Panc1 (cell line): ENCODE data around the gene MUC15. TPM values are rescaled to one million over a fixed set of nuclear protein-coding genes. Genes with fewer than 3 reads are reported as not detected.

Source experiments
- ATAC-seq: fragments of 200-7000 bp; cut with Tn5 transposase; 2 replicates; pipeline ENCODE4 v1.9.1; 2020; ENCODE audit warnings: mild to moderate bottlenecking, moderate library complexity
- BruUV-seq: library from RNA; stranded (reverse); fragments of 400-500 nt; replicated peaks from 2 replicates; lab custom pipeline; 2021; lab: Mats Ljungman, UMichigan
- CTCF ChIA-PET: fragments of 300-600 bp; sonication (Branson Sonifier 250); formaldehyde crosslinking; loops from one replicate; lab custom pipeline; 2022; ENCODE audit warnings: antibody characterized with exemption; lab: Charles Lee
- POLR2A ChIA-PET: fragments of 300-600 bp; sonication (Branson Sonifier 250); formaldehyde crosslinking; loops from one replicate; lab custom pipeline; 2022; ENCODE audit warnings: antibody characterized with exemption; lab: Charles Lee
- DNase-seq: peaks from one replicate; pipeline ENCODE4 v3.0.0-alpha.2; 2010; ENCODE audit warnings: low read depth, low spot score
- H3K27ac ChIP-seq: 2 replicates; pipeline ENCODE4 v1.5.1; 2011; ENCODE audit warnings: mild to moderate bottlenecking, low read length, inconsistent platforms
- H3K27me3 ChIP-seq: fragments of 200-500 bp; sonication (Bioruptor generic); 2 replicates; pipeline ENCODE4 v1.6.0; 2014; ENCODE audit warnings: low read length, inconsistent platforms; ENCODE audit not compliant: control insufficient read depth, insufficient read depth
- H3K36me3 ChIP-seq: fragments of 200-500 bp; sonication (Bioruptor generic); 2 replicates; pipeline ENCODE4 v1.5.1; 2014; ENCODE audit warnings: inconsistent platforms, mild to moderate bottlenecking, low read length, moderate library complexity; ENCODE audit not compliant: control insufficient read depth, insufficient read depth
- H3K4me1 ChIP-seq: 2 replicates; pipeline ENCODE4 v1.5.1; 2011; ENCODE audit warnings: inconsistent platforms, mild to moderate bottlenecking, low read length, moderate library complexity; ENCODE audit not compliant: control insufficient read depth, insufficient read depth
- H3K4me3 ChIP-seq, 2 experiments: 2 replicates each; pipeline ENCODE4 v1.5.1; 2011 to 2012; ENCODE audit warnings: low read depth in 2 of 2, low read length in 2 of 2, mild to moderate bottlenecking in 2 of 2, inconsistent platforms in 1 of 2, moderate library complexity in 1 of 2
- H3K9me3 ChIP-seq: fragments of 200-500 bp; sonication (Bioruptor generic); 2 replicates; pipeline ENCODE4 v1.5.1; 2014; ENCODE audit warnings: low read depth, mild to moderate bottlenecking, inconsistent platforms, low read length, moderate library complexity; ENCODE audit not compliant: control insufficient read depth, insufficient read depth
- POLR2AphosphoS5 ChIP-seq: IDR thresholded peaks from 2 replicates; pipeline ENCODE4 v1.6.1; 2012; ENCODE audit warnings: mild to moderate bottlenecking, low read depth, low read length, moderate library complexity
- REST ChIP-seq, 2 experiments: IDR thresholded peaks; 2 replicates each; pipeline ENCODE4 v1.6.1; 2011 to 2012; ENCODE audit warnings: low read depth in 2 of 2, control low read depth in 1 of 2, low read length in 1 of 2, mild to moderate bottlenecking in 1 of 2, moderate library complexity in 1 of 2; ENCODE audit not compliant: insufficient read depth in 1 of 2
- SIN3A ChIP-seq: IDR thresholded peaks from 2 replicates; pipeline ENCODE4 v1.6.1; 2012; ENCODE audit warnings: low read depth, mild to moderate bottlenecking, low read length, moderate library complexity, borderline replicate concordance; ENCODE audit not compliant: insufficient read depth
- TCF7L2 ChIP-seq: IDR thresholded peaks from 2 replicates; pipeline ENCODE4 v1.6.1; 2011; ENCODE audit warnings: mild to moderate bottlenecking, low read depth, low read length, inconsistent platforms
- in situ Hi-C: cut with HindIII; loops from 2 replicates; pipeline ENCODE4 v1.10.0; 2016; ENCODE audit warnings: low sequenced_read_pairs, low pct_unique_long_range_greater_than_20kb
- intact Hi-C: fragments of 100-400 bp; cut with micrococcal nuclease; formaldehyde crosslinking; loops from one replicate; pipeline ENCODE4 v1.10.0; 2022; ENCODE audit not compliant: unreplicated experiment
- total RNA-seq: library from RNA; stranded (reverse); gene quantifications from one replicate; pipeline ENCODE4 v1.2.1, GENCODE V29; 2021; ENCODE audit not compliant: unreplicated experiment
- TF ChIP-seq, protein P1 (sequence below): fragments of 450-650 bp; IDR thresholded peaks from 2 replicates; pipeline ENCODE4 v1.5.1; 2017; ENCODE audit warnings: mild to moderate bottlenecking

MUC15 gene
- total RNA-seq, 1 experiment from 2014 or later = not detected

DNA sequence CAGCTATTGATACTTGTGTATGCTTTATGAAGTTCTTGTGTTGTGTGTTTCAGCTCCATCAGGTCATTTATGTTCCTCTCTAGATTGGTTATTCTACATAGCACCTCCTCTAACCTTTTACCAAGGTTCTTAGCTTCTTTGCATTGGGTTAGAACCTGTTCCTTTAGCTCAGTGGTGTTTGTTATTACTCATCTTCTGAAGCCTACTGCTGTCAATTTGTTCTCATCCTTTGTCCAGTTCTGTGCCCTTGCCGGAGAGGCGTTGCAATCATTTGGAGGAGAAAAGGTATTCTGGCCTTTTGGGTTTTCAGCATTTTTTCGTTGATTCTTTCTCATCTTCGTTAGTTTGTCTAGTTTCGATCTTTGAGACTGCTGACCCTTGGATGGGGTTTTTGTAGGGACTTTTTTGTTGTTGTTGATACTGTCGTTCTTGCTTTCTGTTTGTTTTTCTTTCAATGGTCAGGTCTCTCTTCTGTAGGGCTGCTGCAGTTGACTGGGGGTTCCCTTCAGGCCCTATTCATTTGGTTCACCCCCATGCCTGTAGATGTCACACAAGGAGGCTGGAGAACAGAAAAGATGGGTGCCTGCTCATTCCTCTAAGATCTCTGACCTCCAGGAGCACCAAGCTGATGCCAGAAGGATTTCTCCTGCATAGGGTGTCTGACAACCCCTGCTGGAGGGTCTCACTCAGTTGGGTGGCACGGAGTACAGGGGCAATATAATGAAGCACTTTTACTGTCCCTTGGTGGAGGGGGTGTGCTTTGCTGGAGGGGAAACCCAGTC, 35.9 kb upstream of the MUC15 start:
- in situ Hi-C loops = no loop called here
- BruUV-seq = no TSS peak

GRCh38 chr11:26599876-26600434, 27.9 kb upstream of the MUC15 start:
- Histone ChIP-seq H3K4me3 (no peak overlapping the region), H3K9me3 (no peaks in the 10 kb centered on the region), H3K27ac (no peak overlapping the region), H3K36me3 (no peaks in the 10 kb centered on the region), H3K27me3 (no peaks in the 10 kb centered on the region), H3K4me1 (no peaks in the 10 kb centered on the region)
- in situ Hi-C loops = no loop called here
- no TSS peak for BruUV-seq
- intact Hi-C loops = no loop called here
- DNase-seq = no peak
- TF ChIP-seq REST (IDR thresholded peaks at IDR 0.05; ENCODE audit: insufficient read depth in 1 of 2, low read depth in 2 of 2, low read length in 1 of 2) = no peak
- TF ChIP-seq, protein P1, sequence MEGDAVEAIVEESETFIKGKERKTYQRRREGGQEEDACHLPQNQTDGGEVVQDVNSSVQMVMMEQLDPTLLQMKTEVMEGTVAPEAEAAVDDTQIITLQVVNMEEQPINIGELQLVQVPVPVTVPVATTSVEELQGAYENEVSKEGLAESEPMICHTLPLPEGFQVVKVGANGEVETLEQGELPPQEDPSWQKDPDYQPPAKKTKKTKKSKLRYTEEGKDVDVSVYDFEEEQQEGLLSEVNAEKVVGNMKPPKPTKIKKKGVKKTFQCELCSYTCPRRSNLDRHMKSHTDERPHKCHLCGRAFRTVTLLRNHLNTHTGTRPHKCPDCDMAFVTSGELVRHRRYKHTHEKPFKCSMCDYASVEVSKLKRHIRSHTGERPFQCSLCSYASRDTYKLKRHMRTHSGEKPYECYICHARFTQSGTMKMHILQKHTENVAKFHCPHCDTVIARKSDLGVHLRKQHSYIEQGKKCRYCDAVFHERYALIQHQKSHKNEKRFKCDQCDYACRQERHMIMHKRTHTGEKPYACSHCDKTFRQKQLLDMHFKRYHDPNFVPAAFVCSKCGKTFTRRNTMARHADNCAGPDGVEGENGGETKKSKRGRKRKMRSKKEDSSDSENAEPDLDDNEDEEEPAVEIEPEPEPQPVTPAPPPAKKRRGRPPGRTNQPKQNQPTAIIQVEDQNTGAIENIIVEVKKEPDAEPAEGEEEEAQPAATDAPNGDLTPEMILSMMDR = no peak
- TF ChIP-seq TCF7L2 = no peak
- no peak for TF ChIP-seq POLR2AphosphoS5
- ChIA-PET CTCF (no interaction called here), POLR2A (no interaction called here)
- no peak for ATAC-seq

More for the DNA sequence above, 35.9 kb upstream of the MUC15 start:
- intact Hi-C loops = no loop called here
- H3K27ac ChIP-seq = no peak overlapping the region
- no peaks in the 10 kb centered on the region for H3K36me3 ChIP-seq
- no peak overlapping the region for H3K4me3 ChIP-seq
- H3K4me1 ChIP-seq = no peaks in the 10 kb centered on the region
- TF ChIP-seq, protein P1 = no peak
- TF ChIP-seq TCF7L2 (no peak), SIN3A (no peak)
- CTCF ChIA-PET = no interaction called here
- ATAC-seq (no peak), DNase-seq (no peak)
- no peaks in the 10 kb centered on the region for H3K9me3 ChIP-seq
- H3K27me3 ChIP-seq = no peaks in the 10 kb centered on the region
- POLR2A ChIA-PET = no interaction called here
